BE2C (cell line): ENCODE measurements around the gene CCS.
"Not testable (repeated sequence)": the region's sequence is repeated elsewhere in the genome, so short reads cannot be mapped to it uniquely, and the experiment has no call there.

ENCODE experiments used
- DNase-seq: peaks from one replicate; pipeline ENCODE4 v3.0.0-alpha.2; 2020
- H3K27me3 ChIP-seq: fragments of 250-450 bp; sonication (Bioruptor Pico); 2 replicates; pipeline ENCODE4 v1.5.1; 2020; ENCODE audit warnings: mild to moderate bottlenecking
- H3K36me3 ChIP-seq: fragments of 250-450 bp; sonication (Bioruptor Pico); 2 replicates; pipeline ENCODE4 v1.5.1; 2020; ENCODE audit warnings: mild to moderate bottlenecking
- H3K4me1 ChIP-seq: fragments of 250-450 bp; sonication (Bioruptor Pico); 2 replicates; pipeline ENCODE4 v1.5.1; 2020
- H3K4me3 ChIP-seq: 2 replicates; pipeline ENCODE4 v1.5.1; 2011; ENCODE audit warnings: low read depth, low read length
- H3K9me3 ChIP-seq: fragments of 250-450 bp; sonication (Bioruptor Pico); 2 replicates; pipeline ENCODE4 v1.5.1; 2020
- TF ChIP-seq, protein P1 (sequence below): IDR thresholded peaks from 2 replicates; pipeline ENCODE4 v1.5.1; 2012; ENCODE audit warnings: mild to moderate bottlenecking, low read depth, low read length

Gene CCS

DNA sequence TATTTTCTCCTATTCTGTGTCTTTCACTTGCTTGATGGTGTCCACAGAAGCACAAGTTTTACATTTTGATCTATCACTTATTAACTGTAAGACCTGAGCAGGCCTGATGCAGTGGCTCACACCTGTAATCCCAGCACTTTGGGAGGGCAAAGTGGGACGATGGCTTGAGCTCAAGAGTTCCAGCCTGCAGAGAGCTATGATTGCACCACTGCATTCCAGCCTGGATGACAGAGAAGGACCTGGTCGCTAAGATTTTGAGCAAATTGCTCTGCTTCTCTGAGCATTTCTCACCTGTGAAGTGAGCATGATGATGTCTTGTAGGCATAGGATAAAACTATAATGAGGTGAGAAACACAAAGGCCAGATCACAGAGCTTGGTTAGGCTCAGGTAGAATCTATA is 6.8 kb upstream of the CCS start:
- Histone ChIP-seq H3K27me3 (no peaks in the 10 kb centered on the region), H3K9me3 (no peaks in the 10 kb centered on the region), H3K36me3 (no peaks in the 10 kb centered on the region), H3K4me1 (no peaks in the 10 kb centered on the region), H3K4me3 (no peak overlapping the region)
- TF ChIP-seq, protein P1, sequence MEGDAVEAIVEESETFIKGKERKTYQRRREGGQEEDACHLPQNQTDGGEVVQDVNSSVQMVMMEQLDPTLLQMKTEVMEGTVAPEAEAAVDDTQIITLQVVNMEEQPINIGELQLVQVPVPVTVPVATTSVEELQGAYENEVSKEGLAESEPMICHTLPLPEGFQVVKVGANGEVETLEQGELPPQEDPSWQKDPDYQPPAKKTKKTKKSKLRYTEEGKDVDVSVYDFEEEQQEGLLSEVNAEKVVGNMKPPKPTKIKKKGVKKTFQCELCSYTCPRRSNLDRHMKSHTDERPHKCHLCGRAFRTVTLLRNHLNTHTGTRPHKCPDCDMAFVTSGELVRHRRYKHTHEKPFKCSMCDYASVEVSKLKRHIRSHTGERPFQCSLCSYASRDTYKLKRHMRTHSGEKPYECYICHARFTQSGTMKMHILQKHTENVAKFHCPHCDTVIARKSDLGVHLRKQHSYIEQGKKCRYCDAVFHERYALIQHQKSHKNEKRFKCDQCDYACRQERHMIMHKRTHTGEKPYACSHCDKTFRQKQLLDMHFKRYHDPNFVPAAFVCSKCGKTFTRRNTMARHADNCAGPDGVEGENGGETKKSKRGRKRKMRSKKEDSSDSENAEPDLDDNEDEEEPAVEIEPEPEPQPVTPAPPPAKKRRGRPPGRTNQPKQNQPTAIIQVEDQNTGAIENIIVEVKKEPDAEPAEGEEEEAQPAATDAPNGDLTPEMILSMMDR: no peak
- no peak for DNase-seq

DNA sequence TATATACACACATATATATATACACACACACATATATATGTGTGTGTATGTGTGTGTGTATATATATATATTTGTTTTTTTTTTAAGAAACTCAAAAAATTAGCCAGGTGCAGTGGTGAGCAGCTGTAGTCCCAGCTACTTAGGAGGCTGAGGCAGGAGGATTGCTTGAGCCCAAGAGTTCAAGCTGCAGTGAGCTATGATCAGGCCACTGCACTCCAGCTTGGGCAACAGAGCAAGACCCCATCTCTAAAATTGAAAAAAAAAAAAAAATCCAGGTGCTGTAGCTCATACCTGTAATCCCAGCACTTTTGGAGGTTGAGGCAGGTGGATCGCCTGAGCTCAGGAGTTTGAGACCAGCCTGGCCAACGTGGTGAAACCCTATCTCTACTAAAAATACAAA is 3.7 kb upstream of the CCS start:
- H3K27me3 ChIP-seq, H3K4me1 ChIP-seq, DNase-seq, H3K36me3 ChIP-seq, H3K4me3 ChIP-seq, H3K9me3 ChIP-seq: not testable (repeated sequence)

DNA sequence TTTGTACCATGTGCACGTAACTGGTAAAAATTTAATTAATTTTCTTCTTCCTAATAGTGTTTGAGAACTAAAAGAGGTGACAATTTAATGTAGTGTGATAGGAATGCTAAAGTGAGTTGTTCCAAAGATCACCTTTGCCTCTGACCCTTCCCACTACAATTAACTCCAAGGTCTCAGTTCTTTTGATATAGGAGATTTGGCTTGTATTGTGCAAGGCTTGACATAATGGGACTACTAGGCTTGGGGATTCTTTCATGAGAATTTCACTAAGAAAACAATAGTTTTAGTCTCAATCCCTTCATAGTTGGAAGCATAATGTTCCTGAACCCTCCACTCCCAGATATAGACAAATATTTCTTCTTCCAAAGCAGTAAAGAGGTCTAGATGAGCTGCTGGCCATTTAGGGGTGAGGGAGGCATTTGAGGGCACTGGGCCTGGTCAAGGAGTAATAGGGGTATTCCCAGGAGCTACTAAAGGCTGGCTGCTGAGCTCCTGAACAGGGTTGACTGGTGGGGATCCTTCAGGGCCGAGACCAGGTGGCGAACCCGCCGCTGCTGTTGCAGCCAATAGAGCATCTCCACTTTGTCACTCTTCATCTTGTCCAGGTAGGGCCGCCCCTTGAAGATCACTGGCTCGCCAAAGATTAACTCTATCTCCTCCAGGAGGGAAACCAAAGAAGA is 2.8 kb upstream of the CCS start:
- Histone ChIP-seq H3K36me3 (no peaks in the 10 kb centered on the region), H3K4me3 (no peak overlapping the region), H3K27me3 (no peaks in the 10 kb centered on the region), H3K9me3 (no peaks in the 10 kb centered on the region), H3K4me1 (0 out of 2 replicates have a peak, but pooled peaks cover 3% of the 10 kb centered on the region)
- TF ChIP-seq, protein P1: no peak
- no peak for DNase-seq

DNA sequence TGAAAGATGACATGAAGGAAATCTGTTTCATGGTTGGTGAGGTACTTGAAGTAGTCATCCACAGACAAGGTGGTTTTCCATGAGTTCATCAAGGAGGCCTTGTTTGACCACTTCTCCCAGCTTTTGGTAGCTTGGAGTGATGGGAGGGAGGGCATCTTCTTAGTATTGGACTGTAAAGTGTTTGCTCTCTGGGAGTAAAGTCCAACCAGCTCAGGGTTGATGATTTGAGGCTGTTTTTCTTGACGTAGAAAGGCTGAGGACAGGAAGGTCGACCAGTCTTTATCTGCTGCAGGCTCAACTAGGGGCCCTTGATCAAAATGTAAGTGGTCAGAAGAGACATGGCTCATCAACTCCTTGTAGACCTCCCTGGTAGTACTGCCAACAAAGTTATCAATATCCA is 1.8 kb upstream of the CCS start:
- Histone ChIP-seq H3K4me3 (no peak overlapping the region), H3K9me3 (no peaks in the 10 kb centered on the region), H3K4me1 (0 out of 2 replicates have a peak, but pooled peaks cover 3% of the 10 kb centered on the region), H3K27me3 (no peaks in the 10 kb centered on the region), H3K36me3 (no peaks in the 10 kb centered on the region)
- no peak for DNase-seq
- TF ChIP-seq, protein P1: no peak

DNA sequence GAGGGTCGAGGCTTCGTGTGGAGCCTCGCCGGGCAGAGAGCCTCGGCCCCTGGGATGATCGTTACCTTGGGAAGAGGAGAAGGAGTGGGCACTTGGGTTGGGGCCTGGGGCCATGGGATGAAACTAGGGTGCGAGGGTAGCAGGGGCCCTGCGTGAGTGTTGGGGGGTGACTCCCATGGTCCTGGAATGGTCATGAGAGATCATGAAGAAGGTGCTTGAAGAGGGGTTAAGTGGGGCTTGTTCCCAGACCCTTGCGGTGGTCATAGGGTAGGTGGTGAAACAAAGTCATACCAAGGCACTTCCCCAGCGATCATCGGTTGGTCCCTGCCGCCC is 284 bp downstream of the CCS start:
- Histone ChIP-seq H3K4me1 (0 out of 2 replicates have a peak, but pooled peaks cover 3% of the 10 kb centered on the region), H3K36me3 (no peaks in the 10 kb centered on the region), H3K27me3 (no peaks in the 10 kb centered on the region), H3K4me3 (peak overlapping the region; percentile 79), H3K9me3 (no peaks in the 10 kb centered on the region)
- TF ChIP-seq, protein P1: no peak
- no peak for DNase-seq

DNA sequence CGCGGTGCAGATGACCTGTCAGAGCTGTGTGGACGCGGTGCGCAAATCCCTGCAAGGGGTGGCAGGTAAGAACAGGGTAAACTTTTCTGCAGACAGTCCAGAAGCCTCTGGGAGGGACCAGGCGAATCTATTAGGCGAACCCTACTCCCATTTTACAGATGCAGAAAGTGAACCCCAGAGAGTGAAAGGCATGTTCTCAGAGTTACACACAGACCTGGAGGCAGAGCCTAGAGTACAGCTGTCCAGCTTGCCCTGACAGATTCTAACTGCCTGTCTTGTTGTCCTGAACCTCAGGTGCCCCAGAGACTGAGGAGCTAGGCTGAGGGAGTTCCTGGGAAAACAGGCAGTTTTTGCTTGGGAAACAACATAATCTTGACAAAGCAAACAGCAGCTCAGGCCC is 665 bp downstream of the CCS start:
- Histone ChIP-seq H3K36me3 (no peaks in the 10 kb centered on the region), H3K4me3 (peak overlapping the region; percentile 79), H3K27me3 (no peaks in the 10 kb centered on the region), H3K9me3 (no peaks in the 10 kb centered on the region), H3K4me1 (0 out of 2 replicates have a peak, but pooled peaks cover 3% of the 10 kb centered on the region)
- DNase-seq: no peak
- TF ChIP-seq, protein P1: no peak
